DMS153 treated with DMSO at 0.1 percent for 48 hours (cell line): ENCODE results near the gene PTPRT.

Experiments used
- DNase-seq: peaks from one replicate; lab custom pipeline; 2025; ENCODE audit not compliant: unreplicated experiment; lab: John Stamatoyannopoulos, UW

PTPRT gene

DNA sequence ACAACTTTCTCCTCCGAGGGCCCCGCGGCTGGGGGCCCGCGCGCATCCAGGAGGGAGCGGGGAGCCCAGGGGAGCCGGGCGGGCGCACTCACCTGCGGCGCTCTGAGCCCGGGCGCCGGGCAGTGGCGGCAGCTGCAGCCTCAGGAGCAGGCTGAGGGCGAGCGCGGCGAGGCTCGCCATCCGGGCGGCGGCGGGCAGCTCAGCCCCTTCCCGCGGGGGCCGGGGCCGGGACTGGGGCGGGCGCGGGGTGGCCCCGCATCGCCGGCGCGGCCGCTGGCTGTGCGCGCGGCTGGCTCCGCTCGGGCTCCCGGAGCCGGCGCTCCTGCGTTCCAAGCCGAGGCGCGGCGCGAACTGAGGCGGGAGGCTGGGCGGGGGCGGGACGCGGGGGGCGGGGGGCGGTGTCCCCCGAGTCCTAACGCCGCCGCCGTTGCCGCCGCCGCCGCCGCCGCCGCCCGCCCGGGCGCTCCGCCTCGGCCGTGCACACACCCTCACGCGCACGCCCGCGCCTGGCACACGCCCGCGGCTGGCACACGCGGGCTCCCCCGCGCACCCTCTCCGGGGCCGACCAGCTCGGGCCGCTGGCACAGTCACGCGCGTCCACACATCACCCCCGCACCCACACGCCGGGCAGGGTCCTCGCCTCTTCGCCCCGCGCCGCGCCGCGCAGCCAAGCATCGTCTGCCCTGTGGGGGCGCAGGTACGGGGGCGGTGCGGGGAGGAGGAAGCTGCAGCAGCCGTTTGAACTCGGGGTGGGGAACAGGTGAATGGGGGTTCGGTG is at the start of gene PTPRT:
Gene PTPRT (minus strand): TSS at position 353 of the 778 bp plus-strand sequence. CDS start 173 bp downstream, at position 180.
- DNase-seq: no peak

DNA sequence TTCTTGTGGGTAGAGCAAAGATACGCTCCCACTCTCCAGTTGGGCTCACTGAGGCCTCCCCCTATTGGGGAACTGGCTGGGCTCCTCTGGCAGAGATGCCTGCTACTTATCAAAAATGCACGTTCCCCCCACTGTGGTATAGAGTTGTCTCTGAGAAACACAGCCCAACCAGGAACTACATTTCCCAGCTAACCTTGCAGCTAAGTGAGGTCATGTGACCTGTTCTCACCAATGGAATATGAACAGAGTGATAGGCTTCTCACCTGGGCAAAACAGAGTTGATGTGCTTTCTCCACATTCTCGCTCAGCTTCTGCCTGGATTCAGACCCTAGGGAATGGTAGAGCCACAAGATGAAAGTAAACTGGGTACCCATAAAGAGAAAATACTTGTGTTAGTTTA is 49.1 kb upstream of the PTPRT start:
- DNase-seq: no peak

DNA sequence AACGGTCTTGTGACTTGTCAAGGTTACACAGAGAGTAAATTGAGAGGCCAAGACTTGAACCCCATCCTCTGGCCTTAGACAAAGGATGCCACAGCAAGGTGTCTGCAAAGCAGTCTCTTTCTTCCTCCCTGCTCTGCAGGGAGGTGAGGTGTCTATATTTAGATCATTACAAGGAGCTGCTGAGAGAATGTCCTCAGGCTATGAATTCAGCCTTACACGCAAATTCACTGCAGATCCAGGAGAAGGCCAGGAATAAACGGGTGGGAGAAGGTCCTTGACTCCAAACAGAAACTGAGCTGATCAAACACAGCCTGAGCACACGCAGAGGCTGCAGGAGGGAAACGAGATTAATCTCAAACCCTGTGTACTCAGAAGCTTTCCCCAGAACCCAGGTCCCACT is 48.6 kb upstream of the PTPRT start:
- no peak for DNase-seq

DNA sequence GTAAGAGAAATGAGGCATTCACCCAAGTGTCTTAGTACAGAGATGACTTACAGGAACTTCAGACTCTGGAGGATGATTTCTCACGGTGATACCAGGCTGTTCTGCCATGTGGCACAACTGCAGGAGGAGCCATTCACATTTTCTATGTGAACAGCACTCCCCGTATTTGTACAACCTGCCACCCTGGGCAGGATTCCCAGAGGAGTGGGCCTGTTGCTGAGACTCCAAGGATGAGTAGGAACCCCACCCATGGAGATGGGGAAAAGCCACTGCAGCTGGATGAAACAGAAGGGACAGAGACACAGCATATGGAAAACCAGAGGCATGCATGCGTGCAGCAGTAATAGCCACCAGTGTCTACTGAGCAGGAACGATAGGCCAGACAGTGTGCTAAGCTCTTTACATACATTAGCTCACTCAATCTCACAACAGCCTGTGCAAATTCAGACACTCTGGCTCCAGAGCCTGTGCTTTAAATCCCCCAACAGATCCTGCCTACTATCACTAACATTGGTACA is 48.0 kb upstream of the PTPRT start:
- DNase-seq: no peak

DNA sequence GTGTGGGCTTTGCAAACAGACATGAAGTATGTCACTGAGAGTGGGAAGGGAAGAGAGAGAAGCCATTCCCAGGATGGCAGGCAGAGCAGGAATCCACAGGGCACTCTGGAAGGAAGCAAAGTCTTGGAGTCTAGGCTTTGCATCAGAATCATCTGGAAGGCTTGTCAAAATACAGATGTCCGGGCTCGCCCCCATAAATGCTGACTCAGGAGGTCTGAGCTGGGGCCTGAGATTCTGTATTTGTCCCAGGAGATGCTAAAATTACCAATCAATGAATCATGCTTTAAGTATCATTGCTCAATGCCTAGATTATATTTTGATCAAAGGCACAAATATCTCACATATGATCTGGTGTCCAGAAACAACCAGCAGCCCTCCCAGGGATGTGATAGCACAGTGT is 46.3 kb upstream of the PTPRT start:
- no peak for DNase-seq

DNA sequence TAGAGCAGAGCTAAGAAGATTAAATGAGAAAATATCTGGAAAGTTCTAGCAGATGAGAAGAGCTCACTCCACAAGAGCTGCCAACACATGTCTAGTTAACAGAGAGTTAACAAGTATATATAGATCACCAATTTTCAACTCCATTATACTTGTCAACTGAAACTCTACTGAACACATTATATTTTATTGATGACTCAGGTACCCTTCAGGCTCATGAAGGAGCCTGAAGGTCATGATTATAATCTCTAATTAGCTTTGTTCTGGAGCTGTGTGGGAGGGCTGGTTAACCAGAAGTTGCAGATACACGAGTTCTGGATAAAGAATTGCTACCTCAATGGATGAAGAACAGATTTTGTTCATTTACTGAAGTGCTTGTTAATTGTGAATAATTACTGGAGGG is 42.1 kb upstream of the PTPRT start:
- no peak for DNase-seq

DNA sequence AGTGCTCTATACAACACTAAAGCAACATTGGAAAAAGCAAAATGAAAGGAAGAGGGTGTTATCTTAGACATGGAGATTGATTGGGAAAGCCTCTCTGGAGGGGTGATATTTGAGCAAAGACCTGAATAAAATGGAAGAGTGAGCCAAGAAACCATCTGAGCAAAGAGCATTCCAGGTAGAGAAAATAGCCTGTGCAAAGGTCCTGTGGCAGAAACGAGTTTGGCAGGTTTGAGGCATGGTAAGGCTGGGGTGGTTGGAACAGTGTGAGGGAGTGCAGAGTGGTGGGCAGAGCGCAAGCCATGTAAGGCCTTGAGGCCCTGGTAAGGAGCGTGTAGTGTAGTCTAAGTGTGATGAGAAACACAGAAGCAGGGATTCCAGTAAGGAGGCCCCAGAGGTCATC is 40.0 kb upstream of the PTPRT start:
- DNase-seq: no peak

DNA sequence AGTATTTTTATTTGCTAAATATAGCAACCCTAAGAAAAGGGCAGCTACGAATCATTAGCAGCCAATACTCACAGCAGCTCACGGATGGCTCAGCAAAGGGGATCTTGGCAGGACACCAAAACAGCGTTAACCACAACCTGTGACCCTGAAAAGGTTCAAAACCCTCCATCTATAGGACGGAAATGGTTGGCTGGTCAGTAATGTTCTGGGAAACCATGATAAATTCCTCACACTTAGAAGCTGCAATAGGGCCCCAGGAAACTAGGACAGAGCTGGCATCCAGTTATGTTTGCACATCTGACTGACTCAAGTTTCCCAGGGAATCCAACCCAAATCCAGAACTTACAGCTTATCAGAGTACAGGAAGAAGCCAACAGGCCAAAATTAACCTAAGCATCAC is 30.9 kb upstream of the PTPRT start:
- DNase-seq: no peak

DNA sequence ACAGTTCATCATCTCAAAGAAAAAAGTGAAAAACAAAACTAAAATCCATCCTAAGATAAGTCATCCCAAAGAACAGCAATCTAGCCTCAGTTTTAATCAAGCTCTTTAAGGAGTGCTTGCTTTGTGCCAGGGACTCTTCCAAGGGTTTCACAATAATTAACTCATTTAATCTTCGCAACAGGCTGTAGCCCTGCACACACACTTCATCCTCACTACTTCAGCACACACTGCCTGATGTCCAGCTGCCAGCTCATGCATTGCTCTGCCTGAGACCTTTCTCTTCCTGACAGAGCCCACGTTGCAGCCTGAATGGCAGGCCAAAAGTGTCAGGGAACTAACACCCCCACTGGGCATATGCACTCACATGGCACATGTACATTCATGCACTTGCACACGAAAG is 21.2 kb upstream of the PTPRT start:
- DNase-seq: no peak

DNA sequence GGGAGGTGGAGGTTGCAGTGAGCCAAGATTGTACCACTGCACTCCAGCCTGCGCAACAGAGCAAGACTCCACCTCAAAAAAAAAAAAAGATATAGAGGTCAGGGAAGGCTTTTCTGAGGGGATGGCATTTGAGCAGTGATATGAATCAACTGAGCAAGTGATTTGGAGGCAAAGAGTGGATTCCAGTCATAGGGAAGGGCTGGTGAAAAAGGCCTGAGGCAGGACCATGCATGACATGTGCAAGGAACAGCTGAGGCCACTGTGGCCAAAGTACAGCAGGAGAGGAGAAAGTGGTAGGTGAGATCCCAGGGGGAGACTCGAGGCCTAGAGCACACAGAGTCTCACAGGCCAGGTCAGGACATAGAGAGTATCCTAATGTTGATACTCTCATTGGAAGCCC is 20.1 kb upstream of the PTPRT start:
- DNase-seq: no peak

DNA sequence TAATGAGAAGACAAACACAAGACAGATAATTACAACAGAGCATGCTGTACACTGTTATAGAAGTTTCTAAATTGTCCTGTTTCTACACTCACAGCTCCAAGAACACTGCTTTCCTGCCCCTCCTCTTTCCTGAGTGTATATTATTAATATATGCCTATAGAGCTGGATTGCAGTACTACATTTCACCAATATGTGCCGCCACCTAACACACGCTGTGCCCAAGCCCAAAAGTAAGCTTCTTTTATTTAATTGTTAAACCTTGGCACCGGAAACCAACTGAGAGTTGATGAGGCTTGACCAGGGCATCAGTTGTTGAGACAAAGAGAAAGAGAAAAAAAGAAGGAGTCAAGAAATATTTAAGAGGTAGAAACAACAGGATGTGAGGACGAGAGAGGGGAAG is 16.0 kb upstream of the PTPRT start:
- DNase-seq: no peak

DNA sequence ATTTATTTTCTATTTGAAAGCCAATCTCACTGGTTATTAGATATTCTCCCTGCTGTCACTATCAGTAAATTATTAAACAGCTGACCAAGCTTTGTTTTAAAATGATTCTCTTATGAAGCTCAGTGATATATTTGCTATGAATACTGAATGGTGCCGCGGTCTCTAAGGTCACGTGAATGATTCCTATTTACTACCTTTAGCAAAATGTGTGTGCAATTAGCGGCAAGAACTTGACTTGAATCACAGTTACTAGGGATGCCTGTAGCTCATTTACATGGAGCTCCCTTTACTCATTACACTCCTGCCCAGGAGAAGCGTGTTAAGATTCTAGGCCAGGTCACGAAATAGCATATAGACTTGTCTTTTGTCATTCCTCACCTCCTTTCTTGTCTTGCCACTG is 12.4 kb upstream of the PTPRT start:
- no peak for DNase-seq

DNA sequence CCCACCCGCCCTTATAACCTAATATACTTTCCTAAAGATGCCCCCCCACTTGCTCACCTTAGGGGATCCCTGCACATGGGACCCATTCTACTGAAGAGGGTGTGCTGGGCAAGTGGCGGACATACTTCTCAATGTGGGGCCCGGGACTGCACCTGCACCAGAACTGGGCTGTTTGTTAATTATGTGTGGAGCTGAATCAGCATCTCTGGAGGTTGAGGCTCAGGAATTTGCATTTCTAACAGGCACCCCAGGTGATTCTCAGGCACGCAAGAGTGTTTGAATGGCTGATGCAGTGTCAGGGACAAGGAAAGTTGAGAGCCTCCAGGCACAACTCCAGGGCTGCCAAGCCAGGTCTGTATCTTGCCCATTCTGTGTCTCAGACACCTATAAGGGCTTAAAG is 8.9 kb upstream of the PTPRT start:
- DNase-seq: no peak

DNA sequence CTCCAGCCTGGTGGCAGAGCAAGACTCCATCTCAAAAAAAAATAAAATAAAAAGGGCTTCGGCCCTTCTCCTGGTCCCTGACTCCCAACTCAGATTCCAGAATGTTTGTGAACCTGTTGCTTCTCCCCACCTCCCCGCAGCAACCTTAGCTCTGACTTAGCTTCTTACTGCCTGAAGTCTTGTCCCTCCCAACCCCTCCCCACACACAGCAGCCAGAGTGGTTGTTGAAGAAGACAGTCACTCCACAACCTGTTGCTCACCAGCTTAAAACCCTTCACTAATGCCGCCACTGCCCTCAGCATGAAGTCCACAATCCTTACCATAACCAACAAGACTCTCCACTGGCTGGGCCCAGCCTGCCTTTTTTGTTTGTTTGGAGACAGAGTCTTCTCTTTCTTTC is 6.5 kb upstream of the PTPRT start:
- DNase-seq: no peak

DNA sequence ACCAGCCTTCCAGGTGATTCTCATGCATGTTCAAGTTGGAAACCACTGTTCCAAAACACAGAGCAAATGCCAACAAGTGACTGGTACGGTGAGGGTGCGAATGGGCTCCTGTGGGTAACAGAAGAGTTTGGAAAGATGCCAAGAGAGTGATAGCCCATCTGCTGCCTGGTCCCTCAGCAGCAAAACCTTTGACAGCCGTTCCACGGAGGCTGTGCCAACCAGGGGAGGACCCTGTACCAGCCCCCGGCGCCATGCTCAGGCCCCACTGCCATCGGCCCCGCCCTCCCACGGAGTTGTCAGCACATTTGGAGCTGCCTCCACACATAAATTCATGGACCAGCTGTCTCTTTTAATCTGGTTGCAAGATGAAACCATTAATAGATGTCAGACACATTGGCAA is 4.4 kb upstream of the PTPRT start:
- DNase-seq: no peak

DNA sequence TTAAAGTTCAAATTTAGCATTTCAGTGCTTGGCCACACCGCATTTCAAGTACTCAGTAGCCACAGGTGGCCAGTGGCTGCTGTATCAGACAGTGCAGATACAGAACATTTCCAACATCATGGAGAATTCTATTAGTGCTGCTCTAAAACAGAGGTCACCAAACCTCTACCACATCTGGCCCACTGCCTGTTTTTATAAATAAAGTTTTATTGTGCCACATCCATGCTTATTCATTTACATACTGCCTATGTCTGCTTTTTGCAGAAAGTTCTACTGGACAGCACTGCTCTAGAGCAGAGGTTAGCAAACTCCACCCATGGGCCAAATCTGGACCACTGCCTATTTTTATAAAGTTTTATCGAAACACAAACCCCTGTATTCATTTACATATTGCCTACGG is 3.7 kb upstream of the PTPRT start:
- DNase-seq: no peak

DNA sequence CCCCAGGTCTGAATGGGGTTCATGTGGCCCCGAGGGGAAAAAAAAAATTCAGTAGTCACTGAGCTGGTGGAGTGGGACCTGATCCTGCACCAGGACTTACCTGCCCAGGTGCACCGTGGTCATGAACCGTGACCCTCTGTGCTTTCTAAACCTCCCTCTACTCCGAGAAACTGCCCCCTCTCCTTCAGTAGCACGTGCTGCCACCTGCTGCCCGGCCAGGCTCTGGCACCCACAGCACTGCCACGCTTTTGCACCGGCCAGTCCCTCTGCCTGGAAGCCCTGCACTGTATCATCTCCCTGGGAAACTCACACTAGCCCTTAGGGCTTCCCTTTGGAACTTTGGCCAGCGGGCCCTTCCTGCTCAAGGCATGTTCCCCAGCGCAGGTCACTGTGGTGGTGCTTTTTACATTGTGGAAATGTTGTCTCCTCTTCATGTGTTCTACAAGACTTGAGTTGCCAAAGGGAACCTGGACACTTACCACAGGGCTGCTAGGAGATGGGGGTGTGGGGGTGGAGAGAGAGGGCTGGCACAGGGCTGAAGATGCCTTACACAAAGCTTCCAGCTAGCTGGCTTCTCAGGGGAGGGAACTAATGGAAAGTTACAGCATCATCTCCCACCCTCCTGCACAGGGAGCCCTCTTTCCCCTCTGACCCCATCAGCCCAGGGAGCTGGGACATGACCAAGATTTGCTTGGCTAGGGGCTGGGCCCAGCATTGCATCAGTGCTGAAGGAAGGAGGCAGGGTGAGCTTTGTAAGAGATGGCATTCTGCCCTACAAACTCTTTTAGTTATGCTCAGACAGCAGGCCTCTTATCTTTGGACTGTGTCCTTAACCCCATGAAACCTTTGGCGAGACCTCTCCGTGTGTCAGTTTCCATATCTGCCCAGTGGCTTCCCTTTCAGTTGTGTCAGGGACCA is 2.5 kb upstream of the PTPRT start:
- DNase-seq: no peak

DNA sequence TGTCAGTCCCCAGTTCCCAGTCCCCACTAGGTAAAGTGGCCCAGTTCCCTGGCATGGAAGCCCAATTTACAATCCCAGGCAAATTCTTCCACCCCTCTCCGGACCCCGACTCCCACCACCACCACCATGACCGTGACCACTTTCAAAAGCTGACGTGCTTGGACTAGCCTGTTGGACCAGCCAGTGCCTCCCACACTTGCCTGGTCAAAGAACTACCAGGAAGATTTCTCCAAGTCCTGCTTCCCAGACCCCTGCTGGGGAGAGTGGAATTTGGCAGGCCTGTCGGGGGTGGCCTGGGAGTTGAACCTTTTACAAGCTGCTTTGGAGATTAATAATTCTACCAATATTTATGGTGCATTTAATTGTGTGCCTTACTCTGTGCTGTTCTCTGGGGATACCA is 1.4 kb upstream of the PTPRT start:
- DNase-seq: no peak

DNA sequence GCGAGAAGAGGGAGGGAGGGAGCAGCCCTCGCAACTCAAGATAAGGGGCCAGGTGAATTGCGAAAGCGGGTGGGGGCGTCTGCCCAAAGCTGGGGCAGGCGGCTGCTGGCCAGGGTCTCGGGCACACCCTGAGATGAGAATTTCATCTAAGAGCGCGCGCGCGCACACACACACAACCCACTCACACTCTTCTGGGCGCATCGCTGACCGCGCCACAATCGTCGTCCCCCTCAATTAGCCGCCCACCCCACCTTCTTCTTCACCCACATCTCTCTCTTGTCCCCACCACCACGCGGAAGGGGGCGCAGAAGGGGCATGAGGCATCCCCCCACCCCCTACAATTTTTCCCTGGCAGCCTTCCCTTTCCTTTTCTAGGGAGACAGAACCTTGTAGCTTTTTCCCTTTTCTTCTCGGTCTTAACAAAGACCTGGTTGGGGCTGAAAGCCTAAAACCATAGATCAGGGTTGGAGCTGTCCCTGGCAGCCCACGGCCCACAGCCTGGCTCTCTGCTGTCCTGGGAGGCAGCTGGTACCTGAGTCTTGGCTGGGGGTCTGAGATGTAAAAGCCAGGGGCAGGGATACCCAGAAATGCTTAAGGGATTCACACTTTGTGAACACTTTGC is 737 bp upstream of the PTPRT start:
- DNase-seq: no peak

DNA sequence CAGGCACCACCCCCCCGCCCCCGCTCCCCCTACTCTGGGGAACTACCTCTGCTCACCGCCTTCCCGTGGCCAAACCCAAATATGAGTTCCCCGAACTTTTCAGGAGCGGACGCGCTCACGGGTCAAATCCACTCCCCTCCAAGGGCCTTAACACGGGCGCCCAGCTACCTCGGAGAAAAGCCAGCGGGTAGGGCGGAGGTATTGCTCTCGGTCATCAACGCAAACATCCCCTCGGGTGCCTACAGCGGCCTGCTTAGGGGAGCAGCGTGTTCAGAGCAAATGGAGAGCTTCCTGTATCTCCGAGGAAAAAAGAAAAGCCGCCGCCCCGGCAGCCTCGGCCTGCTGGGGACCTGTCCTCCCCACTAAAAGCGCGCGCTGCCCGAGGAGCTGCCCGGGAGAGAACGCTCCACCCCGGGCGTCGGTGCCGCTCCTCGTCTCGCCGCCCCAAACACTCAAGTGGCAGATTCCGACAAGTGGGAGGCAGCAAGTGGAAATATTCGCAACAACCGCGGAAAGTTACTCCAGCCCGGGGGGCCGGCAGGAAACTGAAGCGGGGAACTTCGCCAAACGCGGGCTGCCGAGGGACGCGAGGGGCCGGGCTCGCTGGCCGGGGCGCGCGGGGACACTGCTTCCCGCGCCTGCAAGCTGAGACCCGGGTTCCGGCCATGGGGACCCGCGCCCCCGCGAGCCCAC is 699 bp downstream of the PTPRT start:
- no peak for DNase-seq

DNA sequence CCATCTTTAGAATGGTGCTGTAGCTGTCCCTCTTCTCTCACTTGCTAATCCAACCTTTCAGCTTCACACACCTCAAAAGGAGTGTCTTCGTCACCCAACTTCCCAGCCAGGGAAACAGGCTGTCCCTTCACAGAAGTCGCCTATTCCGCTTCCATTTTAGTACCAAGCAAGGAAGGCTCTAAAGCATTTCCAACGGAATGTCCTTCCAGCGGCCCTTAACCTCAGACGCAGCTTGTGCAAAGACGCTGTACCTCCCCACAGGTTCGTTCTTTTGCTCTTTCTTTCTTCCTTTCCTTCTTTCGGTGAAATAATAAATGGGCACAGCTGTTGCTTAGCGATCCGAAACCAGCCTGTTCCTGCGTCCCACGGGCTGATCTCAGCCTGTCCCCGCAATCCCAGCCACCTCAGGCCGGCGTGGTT is 1.5 kb downstream of the PTPRT start:
- no peak for DNase-seq
